PC-9 (cell line): ENCODE measurements around the gene SFSWAP. TPM values are rescaled to one million over a fixed set of nuclear protein-coding genes. Genes with fewer than 3 reads are reported as not detected.

Source experiments
- BruUV-seq: library from RNA; stranded (reverse); fragments of 400-500 nt; replicated peaks from 2 replicates; lab custom pipeline; 2021; lab: Mats Ljungman, UMichigan
- CTCF ChIA-PET: fragments of 300-600 bp; sonication (Branson Sonifier 250); formaldehyde crosslinking; loops from one replicate; lab custom pipeline; 2022; ENCODE audit warnings: antibody characterized with exemption; lab: Charles Lee
- POLR2A ChIA-PET: fragments of 300-600 bp; sonication (Branson Sonifier 250); formaldehyde crosslinking; loops from one replicate; lab custom pipeline; 2022; ENCODE audit warnings: antibody characterized with exemption; ENCODE audit not compliant: unreplicated experiment; lab: Charles Lee
- DNase-seq, 2 experiments: peaks; one replicate each; pipeline versions ENCODE4 v3.0.0 to v3.0.0-alpha.2; 2015 to 2022; ENCODE audit warnings: mixed read lengths in 1 of 2
- H2AFZ ChIP-seq: fragments of 200-600 bp; sonication (generic); 2 replicates; pipeline ENCODE4 v1.8.1; 2017; ENCODE audit warnings: antibody characterized with exemption
- H3F3A ChIP-seq: fragments of 200-600 bp; sonication (generic); 2 replicates; pipeline ENCODE4 v1.8.1; 2017; ENCODE audit warnings: antibody characterized with exemption, mild to moderate bottlenecking, low read depth; ENCODE audit not compliant: insufficient read depth
- H3K27ac ChIP-seq: fragments of 200-600 bp; sonication (generic); 2 replicates; pipeline ENCODE4 v1.6.1; 2016; ENCODE audit warnings: mixed run types
- H3K27me3 ChIP-seq: fragments of 200-600 bp; sonication (generic); 2 replicates; pipeline ENCODE4 v1.6.1; 2016; ENCODE audit warnings: low read depth, mixed run types; ENCODE audit not compliant: insufficient read depth
- H3K36me3 ChIP-seq: fragments of 200-600 bp; sonication (generic); 2 replicates; pipeline ENCODE4 v1.6.1; 2016; ENCODE audit warnings: low read depth, mixed run types
- H3K4me1 ChIP-seq: fragments of 200-600 bp; sonication (generic); replicated peaks from 2 replicates; pipeline ENCODE4 v1.6.1; 2016; ENCODE audit warnings: mixed run types; ENCODE audit not compliant: insufficient read depth
- H3K4me2 ChIP-seq: fragments of 200-600 bp; sonication (generic); 2 replicates; pipeline ENCODE4 v1.6.1; 2017; ENCODE audit warnings: mixed run types
- H3K4me3 ChIP-seq: fragments of 200-600 bp; sonication (generic); 2 replicates; pipeline ENCODE4 v1.6.1; 2016; ENCODE audit warnings: mixed run types
- H3K79me2 ChIP-seq: fragments of 200-600 bp; sonication (generic); 2 replicates; pipeline ENCODE4 v1.6.1; 2017; ENCODE audit warnings: low read depth, mixed run types
- H3K9me2 ChIP-seq: fragments of 200-600 bp; sonication (generic); 2 replicates; pipeline ENCODE4 v1.8.1; 2017; ENCODE audit warnings: mild to moderate bottlenecking; ENCODE audit not compliant: insufficient read depth
- H3K9me3 ChIP-seq: fragments of 200-600 bp; sonication (generic); 2 replicates; pipeline ENCODE4 v1.8.1; 2016; ENCODE audit warnings: low read depth; ENCODE audit not compliant: insufficient read depth
- H4K20me1 ChIP-seq: fragments of 200-600 bp; sonication (generic); 2 replicates; pipeline ENCODE4 v1.8.1; 2017; ENCODE audit not compliant: insufficient read depth
- CTCF ChIP-seq: fragments of 200-600 bp; sonication (generic); conservative IDR thresholded peaks from 2 replicates; pipeline ENCODE4 v1.6.1; 2017; ENCODE audit warnings: mixed run types, antibody characterized with exemption, mild to moderate bottlenecking, moderate library complexity
- EZH2 ChIP-seq: fragments of 200-600 bp; sonication (generic); IDR thresholded peaks from 2 replicates; pipeline ENCODE4 v1.8.0; 2017; ENCODE audit warnings: antibody characterized with exemption, low read depth
- intact Hi-C: fragments of 100-400 bp; cut with micrococcal nuclease; formaldehyde crosslinking; loops from one replicate; pipeline ENCODE4 v1.10.0; 2022; ENCODE audit not compliant: unreplicated experiment
- total RNA-seq: library from RNA; stranded (reverse); gene quantifications from 2 replicates; pipeline ENCODE4 v1.2.3, GENCODE V29; 2021

The SFSWAP gene
- total RNA-seq, 1 experiment from 2014 or later, result 40.7 TPM

- Histone ChIP-seq H3K4me3 (peak overlapping the region; percentile 74), H3K4me1 (peaks cover 17% of the 10 kb centered on the region), H3K27ac (no peak overlapping the region), H3K4me2 (peak overlapping the region; percentile 91), H3K79me2 (peaks cover 31% of the 10 kb centered on the region), H3K27me3 (no peaks in the 10 kb centered on the region), H2AFZ (peak overlapping the region; percentile 98; the same call in 1 of the 2 replicates), H4K20me1 (peaks cover 17% of the 10 kb centered on the region), H3F3A (peaks cover 9% of the 10 kb centered on the region; the same call in 1 of the 2 replicates), H3K36me3 (peaks cover 29% of the 10 kb centered on the region), H3K9me2 (no peaks in the 10 kb centered on the region), H3K9me3 (peaks cover 4% of the 10 kb centered on the region)
- TF ChIP-seq CTCF, result no peak
- no peak for TF ChIP-seq EZH2
- intact Hi-C loops, result no loop called here
- no TSS peak for BruUV-seq
- ChIA-PET CTCF (no interaction called here), POLR2A (no interaction called here)
- no peak for DNase-seq
Measured at GRCh38 chr12:131711551-131712205, 788 bp downstream of the SFSWAP start.

- no peak for DNase-seq
- BruUV-seq, result no TSS peak
- H2AFZ ChIP-seq, result no peak overlapping the region
- H3K27me3 ChIP-seq, result no peaks in the 10 kb centered on the region
- peaks cover 20% of the 10 kb centered on the region for H4K20me1 ChIP-seq
- H3K4me1 ChIP-seq, result peaks cover 17% of the 10 kb centered on the region
- peaks cover 44% of the 10 kb centered on the region for H3K36me3 ChIP-seq
- intact Hi-C loops, result no loop called here
- peaks cover 9% of the 10 kb centered on the region; the same call in 1 of the 2 replicates for H3F3A ChIP-seq
- no peaks in the 10 kb centered on the region for H3K9me2 ChIP-seq
- no peak overlapping the region for H3K27ac ChIP-seq
- CTCF ChIA-PET, result no interaction called here
- no peak overlapping the region for H3K4me3 ChIP-seq
- H3K4me2 ChIP-seq, result peak overlapping the region; percentile 91
- POLR2A ChIA-PET, result no interaction called here
- peaks cover 31% of the 10 kb centered on the region for H3K79me2 ChIP-seq
- peaks cover 4% of the 10 kb centered on the region for H3K9me3 ChIP-seq
- TF ChIP-seq CTCF (no peak), EZH2 (no peak)
Measured at GRCh38 chr12:131713349-131713748, 2.5 kb downstream of the SFSWAP start.

- Histone ChIP-seq H3K27me3 (no peaks in the 10 kb centered on the region), H3K4me3 (no peak overlapping the region), H3F3A (peaks cover 7% of the 10 kb centered on the region; the same call in 1 of the 2 replicates), H3K4me2 (no peak overlapping the region), H3K79me2 (peaks cover 31% of the 10 kb centered on the region), H3K4me1 (peaks cover 17% of the 10 kb centered on the region), H3K9me3 (no peaks in the 10 kb centered on the region), H3K9me2 (no peaks in the 10 kb centered on the region), H4K20me1 (peaks cover 20% of the 10 kb centered on the region), H2AFZ (no peak overlapping the region), H3K36me3 (peaks cover 47% of the 10 kb centered on the region), H3K27ac (no peak overlapping the region)
- TF ChIP-seq EZH2 (no peak), CTCF (no peak)
- intact Hi-C loops, result no loop called here
- POLR2A ChIA-PET, result no interaction called here
- DNase-seq, result no peak
- BruUV-seq, result no TSS peak
- CTCF ChIA-PET, result no interaction called here
Measured at GRCh38 chr12:131714759-131715158, 3.9 kb downstream of the SFSWAP start.
